ENCODE results near the gene RHOJ. TPM values are rescaled to one million over a fixed set of nuclear protein-coding genes. Genes with fewer than 3 reads are reported as not detected.

The RHOJ gene
- total RNA-seq (177 and 191 TPM in 2 replicates), polyA plus RNA-seq (485 and 486 TPM in 2 replicates), polyA minus RNA-seq (1,842 and 2,031 TPM in 2 replicates), Bru-seq, nascent RNA (percentile 99 among the genes with signal in this experiment), BruChase-seq, experiment 1, labeled RNA remaining after a 6-hour chase (percentile 97 among the genes with signal in this experiment), BruChase-seq, experiment 2, labeled RNA remaining after a 2-hour chase (percentile 98 among the genes with signal in this experiment)
- polyA plus RNA-seq (2011; cell fraction: cytosol; rRNA removed): 449 and 481 TPM in 2 replicates
- polyA plus RNA-seq (2011; cell fraction: nucleus; rRNA removed): 868 and 1,006 TPM in 2 replicates
- 280 and 281 TPM in 2 replicates for polyA plus RNA-seq (2012)
- not detected for polyA minus RNA-seq (2011; cell fraction: cytosol; rRNA and poly(A)+ RNA removed)
- 1,100 and 1,279 TPM in 2 replicates for polyA minus RNA-seq (2011; cell fraction: nucleus; rRNA and poly(A)+ RNA removed)
- long read RNA-seq, transcript RHOJ-201 (5 exons, 3,302 nt): major isoform, 16 of 56 reads
- long read RNA-seq, partial matches to known transcripts: 3 of 56 reads
- long read RNA-seq, other reads (novel, unspliced or antisense): 37 of 56 reads

- TF ChIP-seq CTCF (IDR thresholded peaks at IDR 0.05; ENCODE audit: extremely low read depth in 1 of 2, insufficient read depth in 1 of 2, low read depth in 1 of 2, low read length in 2 of 2): no peak
- no peak for TF ChIP-seq POLR2A (IDR thresholded peaks at IDR 0.05; ENCODE audit: low read depth, low read length)
- TF ChIP-seq GATA2 (IDR thresholded peaks at IDR 0.05; ENCODE audit: insufficient read depth, insufficient read length, low read depth, low read length): peak; percentile 19
- TF ChIP-seq EZH2 (IDR thresholded peaks at IDR 0.05; ENCODE audit: borderline replicate concordance, low read depth, low read length, severe bottlenecking): no peak
- no peak for TF ChIP-seq POLR2AphosphoS5 (IDR thresholded peaks at IDR 0.05; ENCODE audit: insufficient read depth, low read depth, low read length)
- TF ChIP-seq MAX (IDR thresholded peaks at IDR 0.05; ENCODE audit: insufficient read depth, insufficient read length): no peak
- CTCF ChIA-PET: interaction anchor here (0.6 to 4.6 kb wide), 18 partner anchors 10 to 1025 kb away, joined by 3 to 66 read pairs (median 7); no protein-coding TSS in a partner anchor
- peak within 1 kb of the TSS; percentile 100 for H3K27ac ChIP-seq (ENCODE audit: insufficient read depth, low read depth, low read length)
- peak within 1 kb of the TSS; percentile 98 for H3K9ac ChIP-seq (replicated peaks; ENCODE audit: extremely low read depth, insufficient read depth, low read length)
- POLR2A ChIA-PET: interaction anchor here (0.6 to 3.5 kb wide), 15 partner anchors 8 to 159 kb away, joined by 3 to 30 read pairs (median 4); no protein-coding TSS in a partner anchor
- BruUV-seq (replicated peaks): TSS peak; percentile 46
- peak within 1 kb of the TSS; percentile 99 for H3K4me2 ChIP-seq (ENCODE audit: insufficient read depth, low read length)
- no peak for DNase-seq (ENCODE audit: low read depth, low spot score)
- peak within 1 kb of the TSS; percentile 65 to 100 (median 80) for H3K4me3 ChIP-seq (replicated peaks in 1 of 3; ENCODE audit: insufficient read depth in 1 of 3, low read depth in 1 of 3, low read length in 3 of 3)
- dilution Hi-C loops (cut with MboI; ENCODE audit: extremely low pct_ligation_motif_present, low sequenced_read_pairs) (no loop called here), intact Hi-C loops (cut with micrococcal nuclease) (loop anchor here (1.0 to 2.0 kb wide), 9 partner anchors 10 to 1041 kb away; no protein-coding TSS in a partner anchor)
- H3K79me2 ChIP-seq (ENCODE audit: control insufficient read depth, insufficient read depth, low read length): peaks cover 52% of the 10 kb centered on the region
- H3K27me3 ChIP-seq (ENCODE audit: control insufficient read depth in 2 of 2, insufficient read depth in 2 of 2, low read length in 2 of 2): no peaks in the 10 kb centered on the region
- H4K20me1 ChIP-seq (replicated peaks; ENCODE audit: control insufficient read depth, extremely low read depth, insufficient read depth, low read length): no peaks in the 10 kb centered on the region
- peaks cover 0 to 10% of the 10 kb centered on the region in 2 experiments for H3K36me3 ChIP-seq (ENCODE audit: control insufficient read depth in 2 of 2, extremely low read depth in 1 of 2, insufficient read depth in 2 of 2, low read length in 2 of 2)
- H3K9me3 ChIP-seq (replicated peaks; ENCODE audit: control insufficient read depth, insufficient read depth, low read length): no peaks in the 10 kb centered on the region
- H3K9me1 ChIP-seq (replicated peaks; ENCODE audit: control insufficient read depth, extremely low read depth, insufficient read depth, low read length): no peaks in the 10 kb centered on the region
- H2AFZ ChIP-seq (ENCODE audit: low read depth, low read length): peak within 1 kb of the TSS; percentile 87
- FAIRE-seq: no peak
- H3K4me1 ChIP-seq (ENCODE audit: control insufficient read depth, extremely low read depth, insufficient read depth, low read length): peaks cover 43% of the 10 kb centered on the region
Measured at GRCh38 chr14:63204407-63205043, at the start of gene RHOJ. RHOJ (plus strand) TSS chr14:63204443; CDS start chr14:63204870, 427 bp downstream.

Data from endothelial cell of umbilical vein (primary cell).